Pancreas (tissue), 10 donors: ENCODE data around the gene FTO. TPM values are rescaled to one million over a fixed set of nuclear protein-coding genes. Genes with fewer than 3 reads are reported as not detected.

ENCODE experiments used
- ATAC-seq, 4 donors: fragments of 200-7000 bp; cut with Tn5 transposase; one replicate each; pipeline versions ENCODE4 v1.8.0 to v1.9.1; 2020; ENCODE audit warnings: mild to moderate bottlenecking in 4 of 4, moderate library complexity in 4 of 4
- DNase-seq, 6 donors: peaks; one replicate each; pipeline ENCODE4 v3.0.0-alpha.2; 2020
- FAIRE-seq: peaks from 2 replicates; lab custom pipeline; 2012; peaks lifted over from hg19 to GRCh38; lab: Jason Lieb, UNC
- H3K27ac ChIP-seq, 4 donors: fragments of 200-600 bp; sonication (generic); 1 replicate in 3 of 4; 2 replicates in 1 of 4; pipeline versions ENCODE4 v1.5.0 to v1.8.0; 2020
- H3K27me3 ChIP-seq, 4 donors: fragments of 200-600 bp; one replicate each; pipeline ENCODE4 v1.8.0; 2021
- H3K36me3 ChIP-seq, 3 donors: fragments of 200-600 bp; sonication (generic) in 1 of 3; one replicate each; pipeline versions ENCODE4 v1.5.0 to v1.8.0; 2020 to 2021
- H3K4me1 ChIP-seq, 3 donors: fragments of 200-600 bp; one replicate each; pipeline ENCODE4 v1.8.0; 2021
- H3K4me3 ChIP-seq, 4 donors: fragments of 200-600 bp; sonication (generic) in 2 of 4; one replicate each; pipeline versions ENCODE4 v1.5.0 to v1.8.0; 2020 to 2021
- H3K9me3 ChIP-seq, 4 donors: fragments of 200-600 bp; one replicate each; pipeline ENCODE4 v1.8.0; 2021
- WGBS, 2 donors: extraction: QIAGEN DNeasy Blood & Tissue Kit; methylation state at CpG; one replicate each; pipeline ENCODE4 v1.1.7; 2013; 5-methylcytosine and 5-hydroxymethylcytosine counted together
- intact Hi-C, 3 donors: fragments of 100-400 bp; cut with DNase I; formaldehyde crosslinking; loops; one replicate each; pipeline versions ENCODE4 v1.11.1 to v1.14.2; 2022
- polyA plus RNA-seq, 2 donors: library from polyadenylated mRNA; stranded (reverse); fragments of 200-250 nt; gene quantifications; one replicate each; pipeline ENCODE4 v1.2.3, GENCODE V29; 2013
- total RNA-seq, 6 donors: library from RNA; stranded (reverse); fragmentation: NEBNext Ultra II Directional in 4 of 6; extraction: Animal tissue kit (Norgen Biotek cat#: 25700) in 4 of 6; gene quantifications; one replicate each; pipeline versions ENCODE4 v1.2.1 to v1.2.4, GENCODE V29; 2021 to 2023
- TF ChIP-seq, protein P1 (sequence below), 4 donors: fragments of 200-600 bp; sonication (generic) in 3 of 4; IDR thresholded peaks; one replicate each; pipeline versions ENCODE4 v1.5.0 to v1.8.0; 2021; ENCODE audit warnings: antibody characterized with exemption in 4 of 4
- donor health status: healthy with polysubstance abuse.
- donor health status: DM: no; HTN: no; CAD: no; lungs with moderate emphysema.
- donor health status: DM: no; HTN: no; CAD: no.
- donor health status: control.
- donor health status: control.
- donor health status: Bipolar disorder and iron deficiency.
- donor health status: DM: yes; HTN: yes; CAD: no.
- donor health status: DM: no; HTN: no; CAD: no.
- donor health status: DM: no; HTN: no; CAD: no.
- donor health status: DM: yes; HTN: yes; CAD: no.

Gene FTO
- total and polyA plus RNA-seq, 8 donors, result 7.6 to 45.0 (median 31.7) TPM

- DNase-seq (no peak), ATAC-seq (peak in 1 of 4 donors; percentile 50), FAIRE-seq (no peak)
- Histone ChIP-seq H3K4me1 (peaks cover 0 to 9% (median 8%) of the 10 kb centered on the region in 3 donors), H3K36me3 (no peaks in the 10 kb centered on the region), H3K9me3 (no peaks in the 10 kb centered on the region), H3K4me3 (no peak overlapping the region), H3K27ac (no peak overlapping the region), H3K27me3 (no peaks in the 10 kb centered on the region)
- intact Hi-C loops, result no loop called here
- 80 to 85% methylated on average over 5 of the region's 5 CpGs for WGBS, 2 donors
- TF ChIP-seq, protein P1, sequence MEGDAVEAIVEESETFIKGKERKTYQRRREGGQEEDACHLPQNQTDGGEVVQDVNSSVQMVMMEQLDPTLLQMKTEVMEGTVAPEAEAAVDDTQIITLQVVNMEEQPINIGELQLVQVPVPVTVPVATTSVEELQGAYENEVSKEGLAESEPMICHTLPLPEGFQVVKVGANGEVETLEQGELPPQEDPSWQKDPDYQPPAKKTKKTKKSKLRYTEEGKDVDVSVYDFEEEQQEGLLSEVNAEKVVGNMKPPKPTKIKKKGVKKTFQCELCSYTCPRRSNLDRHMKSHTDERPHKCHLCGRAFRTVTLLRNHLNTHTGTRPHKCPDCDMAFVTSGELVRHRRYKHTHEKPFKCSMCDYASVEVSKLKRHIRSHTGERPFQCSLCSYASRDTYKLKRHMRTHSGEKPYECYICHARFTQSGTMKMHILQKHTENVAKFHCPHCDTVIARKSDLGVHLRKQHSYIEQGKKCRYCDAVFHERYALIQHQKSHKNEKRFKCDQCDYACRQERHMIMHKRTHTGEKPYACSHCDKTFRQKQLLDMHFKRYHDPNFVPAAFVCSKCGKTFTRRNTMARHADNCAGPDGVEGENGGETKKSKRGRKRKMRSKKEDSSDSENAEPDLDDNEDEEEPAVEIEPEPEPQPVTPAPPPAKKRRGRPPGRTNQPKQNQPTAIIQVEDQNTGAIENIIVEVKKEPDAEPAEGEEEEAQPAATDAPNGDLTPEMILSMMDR (IDR thresholded peaks at IDR 0.05), result no peak
Measured at GRCh38 chr16:53817117-53817755, 113.3 kb downstream of the FTO start.

DNA sequence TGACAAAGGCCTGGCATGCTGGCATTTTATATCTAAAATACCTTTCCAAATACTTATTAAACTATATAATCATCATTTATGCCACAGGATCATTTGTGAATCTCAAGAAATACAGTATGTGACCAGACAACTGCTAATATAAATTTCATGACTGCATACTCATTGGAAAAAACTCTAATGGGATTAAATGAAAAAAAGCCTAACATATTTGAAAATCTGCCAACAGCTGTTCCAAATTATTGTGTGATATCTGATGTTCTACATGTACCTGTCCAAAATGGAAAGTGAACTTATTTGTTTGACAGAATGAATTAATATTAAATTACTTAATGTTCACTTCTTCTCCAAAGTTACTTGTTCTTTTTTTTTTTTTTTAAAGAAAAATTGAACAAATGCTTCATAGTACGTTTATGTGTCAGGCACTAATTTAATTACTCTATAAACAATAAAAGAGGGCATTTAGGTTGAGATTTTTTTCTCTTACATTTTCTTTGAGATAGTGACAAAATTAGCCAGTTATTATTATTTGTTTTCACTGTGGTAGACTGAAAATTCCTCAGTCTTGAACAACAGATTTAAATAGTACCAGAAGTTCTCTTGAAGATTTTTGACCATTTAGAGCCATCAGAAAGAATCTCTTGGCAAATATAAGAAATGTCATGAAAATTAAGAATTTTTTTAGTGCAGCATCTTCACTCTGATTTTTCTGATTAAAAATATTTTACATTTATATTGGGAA is 114.0 kb downstream of the FTO start:
- Histone ChIP-seq H3K4me1 (peaks cover 0 to 9% (median 5%) of the 10 kb centered on the region in 3 donors), H3K27ac (no peak overlapping the region), H3K36me3 (no peaks in the 10 kb centered on the region), H3K9me3 (no peaks in the 10 kb centered on the region), H3K4me3 (no peak overlapping the region), H3K27me3 (no peaks in the 10 kb centered on the region)
- TF ChIP-seq, protein P1 (IDR thresholded peaks at IDR 0.05), result no peak
- no peak for DNase-seq
- 58 to 69% methylated on average over 1 of the region's 1 CpG for WGBS, 2 donors
- peak; percentile 39 for FAIRE-seq
- no peak for ATAC-seq
- intact Hi-C loops, result no loop called here

- intact Hi-C loops, result no loop called here
- no peak for FAIRE-seq
- TF ChIP-seq, protein P1 (IDR thresholded peaks at IDR 0.05), result no peak
Measured at GRCh38 chr16:53821487-53821886, 117.5 kb downstream of the FTO start.

GRCh38 chr16:53821957-53822625 is 118.1 kb downstream of the FTO start:
- ATAC-seq (peak in 2 of 4 donors; percentile 19 to 20), FAIRE-seq (no peak), DNase-seq (no peak)
- H3K27ac ChIP-seq, result no peak overlapping the region
- TF ChIP-seq, protein P1 (IDR thresholded peaks at IDR 0.05), result no peak
- no peaks in the 10 kb centered on the region for H3K27me3 ChIP-seq
- H3K4me1 ChIP-seq, result peaks cover 12 to 27% (median 15%) of the 10 kb centered on the region in 3 donors
- no peaks in the 10 kb centered on the region for H3K36me3 ChIP-seq
- no peaks in the 10 kb centered on the region for H3K9me3 ChIP-seq
- intact Hi-C loops, result no loop called here
- 76% methylated on average over 4 of the region's 4 CpGs for WGBS, 2 donors
- H3K4me3 ChIP-seq, result no peak overlapping the region

More at GRCh38 chr16:53821487-53821886, 117.5 kb downstream of the FTO start:
- ATAC-seq (no peak), DNase-seq (no peak)
- 52 to 56% methylated on average over 1 of the region's 1 CpG for WGBS, 2 donors
- H3K4me1 ChIP-seq, result peaks cover 10 to 22% (median 12%) of the 10 kb centered on the region in 3 donors
- H3K36me3 ChIP-seq, result no peaks in the 10 kb centered on the region
- H3K9me3 ChIP-seq, result no peaks in the 10 kb centered on the region
- no peaks in the 10 kb centered on the region for H3K27me3 ChIP-seq
- H3K27ac ChIP-seq, result no peak overlapping the region
- H3K4me3 ChIP-seq, result no peak overlapping the region
